Peyer's patch (tissue), 4 donors: Measurements from ENCODE around the gene NANOGP8. TPM values are rescaled to one million over a fixed set of nuclear protein-coding genes. Genes with fewer than 3 reads are reported as not detected.

Experiments used
- DNase-seq, 3 donors: peaks; one replicate each; pipeline ENCODE4 v3.0.0-alpha.2; 2017 to 2019
- H3K27ac ChIP-seq, 4 donors: fragments of 200-600 bp; sonication (generic); one replicate each; pipeline ENCODE4 v1.5.1; 2016 to 2019
- H3K27me3 ChIP-seq, 2 donors: fragments of 200-600 bp; sonication (generic); one replicate each; pipeline ENCODE4 v1.5.1; 2019
- H3K36me3 ChIP-seq, 3 donors: fragments of 200-600 bp; sonication (generic); one replicate each; pipeline ENCODE4 v1.5.1; 2016 to 2019
- H3K4me1 ChIP-seq, 4 donors: fragments of 200-600 bp; sonication (generic); one replicate each; pipeline ENCODE4 v1.5.1; 2016 to 2019
- H3K4me3 ChIP-seq, 4 donors: fragments of 200-600 bp; sonication (generic); 1 replicate in 3 of 4; 2 replicates in 1 of 4; pipeline ENCODE4 v1.5.1; 2016 to 2019; ENCODE audit warnings: mild to moderate bottlenecking in 1 of 4
- H3K9me3 ChIP-seq, 4 donors: fragments of 200-600 bp; sonication (generic); one replicate each; pipeline ENCODE4 v1.5.1; 2016 to 2019; ENCODE audit warnings: mild to moderate bottlenecking in 1 of 4
- CTCF ChIP-seq, 6 experiments: fragments of 450-650 bp in 4 of 6; fragments of 200-600 bp in 2 of 6; sonication (generic) in 1 of 6; IDR thresholded peaks; one replicate each; pipeline ENCODE4 v1.5.1; 2017 to 2019; ENCODE audit warnings: antibody characterized with exemption in 6 of 6, mild to moderate bottlenecking in 3 of 6, moderate library complexity in 1 of 6
- POLR2A ChIP-seq, 2 donors: fragments of 450-650 bp; IDR thresholded peaks; one replicate each; pipeline ENCODE4 v1.5.1; 2017; ENCODE audit warnings: antibody characterized with exemption in 2 of 2, mild to moderate bottlenecking in 2 of 2, moderate library complexity in 2 of 2
- total RNA-seq, 4 donors: library from RNA; depleted of rRNA; stranded (reverse); fragments of >200 nt; gene quantifications; one replicate each; pipeline ENCODE4 v1.1.0, GENCODE V29; 2016

NANOGP8 gene
- total RNA-seq, 4 donors from 2014 or later = 1.5 to 1.6 TPM; not detected in 2

- Histone ChIP-seq H3K27me3 (no peaks in the 10 kb centered on the region), H3K9me3 (no peaks in the 10 kb centered on the region), H3K4me3 (no peak overlapping the region), H3K36me3 (no peaks in the 10 kb centered on the region), H3K27ac (no peak overlapping the region), H3K4me1 (no peaks in the 10 kb centered on the region)
- no peak for DNase-seq
- TF ChIP-seq POLR2A (IDR thresholded peaks at IDR 0.05) (no peak), CTCF (IDR thresholded peaks at IDR 0.05) (no peak)
Measured at GRCh38 chr15:35115155-35115725, 30.1 kb upstream of the NANOGP8 start.

GRCh38 chr15:35112346-35112745 is 27.3 kb upstream of the NANOGP8 start:
- TF ChIP-seq POLR2A (IDR thresholded peaks at IDR 0.05) (no peak), CTCF (IDR thresholded peaks at IDR 0.05) (no peak)
- H3K36me3 ChIP-seq = no peaks in the 10 kb centered on the region
- H3K4me3 ChIP-seq = no peak overlapping the region
- no peak for DNase-seq
- H3K27ac ChIP-seq = no peak overlapping the region
- no peaks in the 10 kb centered on the region for H3K27me3 ChIP-seq
- H3K4me1 ChIP-seq = no peaks in the 10 kb centered on the region
- H3K9me3 ChIP-seq = no peaks in the 10 kb centered on the region

DNA sequence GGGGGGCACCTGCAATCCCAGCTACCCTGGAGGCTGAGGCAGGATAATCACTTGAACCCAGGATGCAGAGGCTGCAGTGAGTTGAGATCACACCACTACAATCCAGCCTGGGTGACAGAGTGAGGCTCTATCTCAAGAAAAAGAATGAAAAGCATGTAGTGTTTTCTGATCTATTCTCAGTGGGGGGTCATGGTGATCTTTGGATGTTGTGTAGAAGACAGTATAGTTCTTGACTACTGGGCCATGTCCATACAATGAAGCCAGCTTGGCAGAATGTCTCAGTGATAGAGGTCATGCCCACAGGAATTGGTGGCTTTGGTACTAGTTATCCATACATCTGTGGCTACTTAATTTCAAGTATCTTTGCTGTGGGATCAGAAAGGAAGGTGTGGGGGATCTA is 26.8 kb upstream of the NANOGP8 start:
- Histone ChIP-seq H3K27me3 (no peaks in the 10 kb centered on the region), H3K27ac (no peak overlapping the region), H3K36me3 (no peaks in the 10 kb centered on the region), H3K9me3 (no peaks in the 10 kb centered on the region), H3K4me3 (no peak overlapping the region), H3K4me1 (no peaks in the 10 kb centered on the region)
- TF ChIP-seq CTCF (IDR thresholded peaks at IDR 0.05) (no peak), POLR2A (IDR thresholded peaks at IDR 0.05) (no peak)
- DNase-seq = no peak

- Histone ChIP-seq H3K36me3 (no peaks in the 10 kb centered on the region), H3K9me3 (no peaks in the 10 kb centered on the region), H3K27ac (no peak overlapping the region), H3K27me3 (no peaks in the 10 kb centered on the region), H3K4me3 (no peak overlapping the region), H3K4me1 (no peaks in the 10 kb centered on the region)
- TF ChIP-seq POLR2A (IDR thresholded peaks at IDR 0.05) (no peak), CTCF (IDR thresholded peaks at IDR 0.05) (no peak)
- no peak for DNase-seq
Measured at GRCh38 chr15:35108453-35108852, 23.4 kb upstream of the NANOGP8 start.

DNA sequence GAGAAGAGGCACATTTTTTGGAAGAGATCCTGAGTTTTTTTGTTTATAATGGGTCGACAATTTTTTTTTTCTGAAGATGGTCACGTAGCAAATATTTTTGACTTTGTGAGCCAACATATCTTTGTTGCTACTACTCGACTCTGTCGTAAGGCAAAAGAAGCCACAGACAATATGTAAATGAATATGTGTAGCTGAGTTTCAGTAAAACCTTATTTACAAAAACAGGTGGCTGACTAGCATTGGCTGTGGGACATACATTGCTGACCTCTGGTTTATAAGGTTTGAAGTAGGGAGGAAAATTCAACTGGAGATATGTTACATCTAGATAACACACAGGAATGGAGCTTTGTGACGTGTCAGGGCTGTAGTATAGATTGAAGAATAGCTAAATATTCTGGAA is 22.5 kb upstream of the NANOGP8 start:
- H3K27ac ChIP-seq = no peak overlapping the region
- no peak for DNase-seq
- no peak overlapping the region for H3K4me3 ChIP-seq
- H3K27me3 ChIP-seq = no peaks in the 10 kb centered on the region
- H3K9me3 ChIP-seq = no peaks in the 10 kb centered on the region
- H3K36me3 ChIP-seq = no peaks in the 10 kb centered on the region
- TF ChIP-seq CTCF (IDR thresholded peaks at IDR 0.05) (no peak), POLR2A (IDR thresholded peaks at IDR 0.05) (no peak)
- H3K4me1 ChIP-seq = no peaks in the 10 kb centered on the region

GRCh38 chr15:35107122-35107521 is 22.0 kb upstream of the NANOGP8 start:
- H3K27me3 ChIP-seq = no peaks in the 10 kb centered on the region
- no peaks in the 10 kb centered on the region for H3K4me1 ChIP-seq
- H3K9me3 ChIP-seq = no peaks in the 10 kb centered on the region
- TF ChIP-seq CTCF (IDR thresholded peaks at IDR 0.05) (no peak), POLR2A (IDR thresholded peaks at IDR 0.05) (no peak)
- H3K27ac ChIP-seq = no peak overlapping the region
- no peaks in the 10 kb centered on the region for H3K36me3 ChIP-seq
- DNase-seq = no peak
- H3K4me3 ChIP-seq = no peak overlapping the region
